Immature natural killer cell (primary cell): ENCODE measurements around the gene PPP1R12C. TPM values are rescaled to one million over a fixed set of nuclear protein-coding genes. Genes with fewer than 3 reads are reported as not detected.

ENCODE experiments used
- DNase-seq, 3 donors: peaks; one replicate each; pipeline ENCODE4 v3.0.0; 2022; ENCODE audit warnings: mixed read lengths in 1 of 3
- H3K27ac Mint-ChIP-seq, 6 donors: one replicate each; pipeline ENCODE4 v1.8.0; 2020; ENCODE audit warnings: mixed read lengths in 6 of 6, mild to moderate bottlenecking in 5 of 6, inconsistent platforms in 4 of 6, moderate library complexity in 3 of 6
- H3K27me3 Mint-ChIP-seq, 3 donors: one replicate each; pipeline ENCODE4 v1.8.0; 2020 to 2021; ENCODE audit warnings: low read depth in 3 of 3, mild to moderate bottlenecking in 3 of 3, mixed read lengths in 3 of 3, moderate library complexity in 3 of 3, inconsistent platforms in 1 of 3
- H3K36me3 Mint-ChIP-seq, 3 donors: one replicate each; pipeline ENCODE4 v1.8.0; 2020; ENCODE audit warnings: mixed read lengths in 3 of 3, inconsistent platforms in 2 of 3, mild to moderate bottlenecking in 2 of 3
- H3K4me1 Mint-ChIP-seq, 2 donors: one replicate each; pipeline ENCODE4 v1.8.0; 2020; ENCODE audit warnings: inconsistent platforms in 2 of 2, mild to moderate bottlenecking in 2 of 2, mixed read lengths in 2 of 2, moderate library complexity in 1 of 2
- H3K4me3 Mint-ChIP-seq, 5 donors: one replicate each; pipeline ENCODE4 v1.8.0; 2020; ENCODE audit warnings: mild to moderate bottlenecking in 5 of 5, mixed read lengths in 5 of 5, inconsistent platforms in 3 of 5, moderate library complexity in 3 of 5
- H3K9me3 Mint-ChIP-seq, 6 donors: one replicate each; pipeline ENCODE4 v1.8.0; 2020; ENCODE audit warnings: mild to moderate bottlenecking in 6 of 6, mixed read lengths in 6 of 6, inconsistent platforms in 4 of 6, moderate library complexity in 3 of 6
- polyA plus RNA-seq, 3 donors: library from polyadenylated mRNA; unstranded; fragments of 300-500 nt; fragmentation: Illumina TruSeq; gene quantifications; one replicate each; pipeline ENCODE4 v1.2.3, GENCODE V29; 2021

PPP1R12C gene
- 1 to 10 TPM in 2 of 3 donors, under 1 TPM in 1; 0.63 to 8.5 (median 3.5) TPM for polyA plus RNA-seq

DNA sequence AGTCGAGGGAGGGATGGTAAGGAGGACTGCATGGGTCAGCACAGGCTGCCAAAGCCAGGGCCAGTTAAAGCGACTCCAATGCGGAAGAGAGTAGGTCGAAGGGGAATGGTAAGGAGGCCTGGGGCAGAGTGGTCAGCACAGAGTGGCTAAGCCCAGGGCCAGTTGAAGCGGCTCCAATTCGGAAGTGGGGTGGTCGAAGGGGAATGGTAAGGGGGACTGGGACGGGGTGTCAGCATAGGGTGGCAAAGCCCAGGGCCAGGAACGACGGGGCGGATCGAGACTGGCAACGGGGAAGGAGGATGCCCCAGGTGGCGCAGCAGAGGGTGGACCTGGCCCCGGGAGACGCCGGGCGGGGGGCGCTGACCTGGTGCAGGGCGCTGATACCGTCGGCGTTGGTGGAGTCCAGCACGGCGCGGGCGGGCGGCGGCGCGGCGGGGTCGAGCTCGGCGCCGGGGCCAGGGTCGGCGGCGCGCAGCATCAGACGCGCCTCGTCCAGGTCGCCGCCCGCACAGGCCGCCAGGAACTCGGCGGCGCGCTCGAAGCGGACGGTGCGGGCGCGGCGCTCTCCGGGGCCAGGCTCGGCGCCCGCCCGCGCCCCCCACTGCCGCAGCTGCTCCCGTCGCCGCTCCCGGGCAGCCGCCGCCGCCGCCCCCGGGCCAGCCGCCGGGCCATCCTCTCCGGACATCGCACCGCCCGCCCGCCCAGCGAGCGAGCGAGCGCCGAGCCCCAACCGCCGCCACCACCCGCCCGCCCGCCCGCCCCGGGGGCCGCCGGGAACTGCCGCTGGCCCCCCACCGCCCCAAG lies at the start of gene PPP1R12C:
TSS of gene PPP1R12C (minus strand) at position 779 of the 804 bp plus-strand sequence. CDS start at position 685, 94 bp downstream.
- peak within 1 kb of the TSS; percentile 90 to 99 (median 94) for H3K27ac Mint-ChIP-seq
- peaks cover 11 to 14% (median 14%) of the 10 kb centered on the region in 3 donors for H3K27me3 Mint-ChIP-seq
- peak within 1 kb of the TSS; percentile 95 to 100 (median 99) for H3K4me3 Mint-ChIP-seq
- peaks cover 0 to 3% (median 0%) of the 10 kb centered on the region in 3 donors for H3K36me3 Mint-ChIP-seq
- peak in 1 of 3 donors; percentile 15 for DNase-seq
- peaks cover 33 to 41% of the 10 kb centered on the region in 2 donors for H3K4me1 Mint-ChIP-seq
- H3K9me3 Mint-ChIP-seq: peaks cover 0 to 1% (median 0%) of the 10 kb centered on the region in 6 donors

- peak within 1 kb of the TSS in 3 of 6 donors; percentile 21 to 45 (median 42) for H3K27ac Mint-ChIP-seq
- H3K4me3 Mint-ChIP-seq: peak within 1 kb of the TSS; percentile 33 to 76 (median 57)
- peaks cover 0 to 7% (median 0%) of the 10 kb centered on the region in 6 donors for H3K9me3 Mint-ChIP-seq
- H3K27me3 Mint-ChIP-seq: peaks cover 14 to 47% (median 25%) of the 10 kb centered on the region in 3 donors
- peaks cover 13 to 14% of the 10 kb centered on the region in 2 donors for H3K4me1 Mint-ChIP-seq
- H3K36me3 Mint-ChIP-seq: no peaks in the 10 kb centered on the region
- DNase-seq: peak; percentile 48 to 70 (median 60)
Measured at GRCh38 chr19:55166530-55167268, 49.3 kb upstream of the PPP1R12C start, which contains the start of gene DNAAF3. DNAAF3 (minus strand) TSS chr19:55166613; CDS start chr19:55166413, 200 bp downstream.

DNA sequence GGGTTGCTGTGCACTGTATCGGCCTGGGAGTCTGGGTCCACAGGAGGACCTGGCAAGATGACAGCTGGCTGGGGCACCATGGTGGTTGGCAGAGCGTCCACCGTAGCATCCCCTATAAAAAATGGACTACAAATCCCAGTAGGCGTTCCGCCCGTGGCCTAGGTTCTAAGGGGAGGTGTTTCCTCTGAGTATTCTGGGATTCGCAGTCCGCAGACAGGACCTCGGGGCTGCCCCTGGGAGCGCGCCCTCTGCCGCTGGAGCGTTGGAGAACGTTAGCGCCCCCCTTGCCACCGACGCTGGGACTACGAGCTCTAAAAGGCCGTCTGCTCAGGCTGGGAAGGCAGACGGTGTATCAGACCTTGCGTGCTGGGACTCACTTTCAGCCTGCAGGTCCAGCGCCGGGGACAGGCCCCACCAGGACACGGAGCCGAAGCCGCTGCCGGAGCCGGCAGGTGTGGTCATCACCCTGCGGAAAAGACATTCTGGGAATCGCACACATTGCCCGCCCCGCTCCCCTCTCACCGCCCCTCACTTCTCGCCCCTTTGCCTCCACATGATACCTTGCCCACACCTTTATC lies 48.6 kb upstream of the PPP1R12C start:
- DNase-seq: peak; percentile 13 to 56 (median 44)
- Mint-ChIP-seq H3K27ac (peak overlapping the region in 1 of 6 donors; percentile 21), H3K27me3 (peaks cover 11 to 42% (median 22%) of the 10 kb centered on the region in 3 donors), H3K36me3 (no peaks in the 10 kb centered on the region), H3K4me3 (peak overlapping the region; percentile 33 to 76 (median 57)), H3K9me3 (peaks cover 0 to 7% (median 0%) of the 10 kb centered on the region in 6 donors), H3K4me1 (peaks cover 13 to 14% of the 10 kb centered on the region in 2 donors)

GRCh38 chr19:55161571-55162322 lies 44.3 kb upstream of the PPP1R12C start:
- no peak for DNase-seq
- peaks cover 7 to 13% of the 10 kb centered on the region in 2 donors for H3K4me1 Mint-ChIP-seq
- no peak overlapping the region for H3K4me3 Mint-ChIP-seq
- H3K36me3 Mint-ChIP-seq: no peaks in the 10 kb centered on the region
- peaks cover 0 to 3% (median 0%) of the 10 kb centered on the region in 6 donors for H3K9me3 Mint-ChIP-seq
- no peak overlapping the region for H3K27ac Mint-ChIP-seq
- peaks cover 9 to 27% (median 15%) of the 10 kb centered on the region in 3 donors for H3K27me3 Mint-ChIP-seq

DNA sequence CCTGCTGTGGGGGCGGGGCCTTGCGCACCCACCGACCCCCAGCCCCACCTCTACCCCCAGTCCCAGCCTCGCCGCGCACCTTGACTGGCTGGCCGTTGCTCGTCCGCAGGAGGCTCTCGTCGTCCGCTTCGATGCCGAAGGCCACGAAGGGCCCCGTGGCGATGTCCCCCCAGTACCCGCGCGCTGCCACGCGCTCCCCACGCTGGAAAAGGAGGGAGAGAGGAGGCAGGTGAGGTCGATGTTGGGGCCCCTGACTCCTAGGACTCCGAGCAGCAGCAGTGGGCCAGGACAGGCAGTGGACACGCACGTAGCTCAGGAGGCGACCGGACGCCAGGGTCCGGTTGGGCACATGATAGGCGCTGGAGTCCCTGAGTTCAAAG lies 43.5 kb upstream of the PPP1R12C start:
- Mint-ChIP-seq H3K4me1 (peaks cover 7 to 12% of the 10 kb centered on the region in 2 donors), H3K4me3 (no peak overlapping the region), H3K27ac (no peak overlapping the region), H3K36me3 (no peaks in the 10 kb centered on the region), H3K27me3 (peaks cover 5 to 21% (median 12%) of the 10 kb centered on the region in 3 donors), H3K9me3 (peaks cover 0 to 2% (median 0%) of the 10 kb centered on the region in 6 donors)
- DNase-seq: no peak

GRCh38 chr19:55160128-55160985 lies 42.9 kb upstream of the PPP1R12C start:
- H3K36me3 Mint-ChIP-seq: no peaks in the 10 kb centered on the region
- peaks cover 0 to 2% (median 0%) of the 10 kb centered on the region in 6 donors for H3K9me3 Mint-ChIP-seq
- DNase-seq: peak; percentile 86 to 87 (median 86)
- H3K27ac Mint-ChIP-seq: peak overlapping the region in 1 of 6 donors; percentile 70
- peaks cover 5 to 21% (median 6%) of the 10 kb centered on the region in 3 donors for H3K27me3 Mint-ChIP-seq
- peak overlapping the region in 2 of 5 donors; percentile 12 to 70 for H3K4me3 Mint-ChIP-seq
- peaks cover 7 to 11% of the 10 kb centered on the region in 2 donors for H3K4me1 Mint-ChIP-seq

GRCh38 chr19:55158848-55159749 lies 41.7 kb upstream of the PPP1R12C start:
- Mint-ChIP-seq H3K27me3 (peaks cover 2 to 19% (median 7%) of the 10 kb centered on the region in 3 donors), H3K4me3 (no peak overlapping the region), H3K27ac (no peak overlapping the region)

GRCh38 chr19:55158423-55158822 lies 41.0 kb upstream of the PPP1R12C start:
- H3K27me3 Mint-ChIP-seq: peaks cover 6 to 15% (median 7%) of the 10 kb centered on the region in 3 donors
- H3K27ac Mint-ChIP-seq: no peak overlapping the region
- no peaks in the 10 kb centered on the region for H3K36me3 Mint-ChIP-seq
- peak overlapping the region in 1 of 5 donors; percentile 30 for H3K4me3 Mint-ChIP-seq
- no peak for DNase-seq
- H3K9me3 Mint-ChIP-seq: peaks cover 0 to 2% (median 0%) of the 10 kb centered on the region in 6 donors
- peaks cover 17 to 19% of the 10 kb centered on the region in 2 donors for H3K4me1 Mint-ChIP-seq

More at GRCh38 chr19:55158848-55159749, 41.7 kb upstream of the PPP1R12C start:
- no peak for DNase-seq
- Mint-ChIP-seq H3K36me3 (no peaks in the 10 kb centered on the region), H3K4me1 (peaks cover 12 to 14% of the 10 kb centered on the region in 2 donors), H3K9me3 (peaks cover 0 to 2% (median 0%) of the 10 kb centered on the region in 6 donors)

DNA sequence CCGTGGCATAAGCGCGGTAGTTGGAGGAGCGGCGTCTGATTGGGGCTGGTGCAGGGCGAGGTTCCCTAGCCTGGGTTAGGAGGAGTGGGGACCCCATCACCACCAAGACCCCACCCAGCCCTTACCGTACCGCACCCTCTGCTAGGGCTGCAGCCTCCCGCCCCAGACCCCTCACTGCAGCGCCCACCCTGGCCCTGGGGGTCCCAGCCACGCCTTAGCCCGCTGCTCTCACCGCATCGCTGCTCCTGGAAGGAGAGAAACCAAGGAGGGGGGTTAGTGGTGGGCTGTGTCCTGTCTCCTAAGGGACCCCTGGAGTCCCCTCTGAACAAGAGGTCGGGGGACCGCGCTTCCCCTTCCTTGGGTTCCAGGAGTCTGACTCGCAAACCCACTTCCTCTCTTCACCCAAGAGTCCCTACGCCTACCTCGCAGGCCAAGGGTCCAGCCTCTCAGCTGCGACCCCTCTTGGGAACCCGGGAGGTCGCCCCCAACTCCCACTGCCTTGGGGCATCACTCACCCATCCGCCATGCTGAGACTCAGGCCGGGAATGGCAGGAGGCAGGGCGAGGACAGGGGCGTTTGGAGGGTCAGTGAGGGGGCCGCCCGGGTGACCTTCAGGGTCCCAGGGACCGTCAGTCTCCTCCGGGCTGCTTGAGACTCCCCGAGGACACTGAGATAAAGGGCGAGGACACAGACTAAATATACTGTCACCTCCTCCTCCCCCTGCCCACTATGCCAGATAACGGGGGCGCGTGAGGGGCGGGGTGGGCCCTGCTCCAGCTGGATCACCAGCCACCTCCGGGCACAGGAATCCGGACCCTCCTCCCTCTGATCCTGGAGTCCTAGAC lies 39.8 kb upstream of the PPP1R12C start, which contains the start of gene TNNI3:
TSS of gene TNNI3 (minus strand) at position 669 of the 845 bp plus-strand sequence. CDS start at position 526, 143 bp downstream.
- Mint-ChIP-seq H3K27me3 (peaks cover 6 to 10% (median 7%) of the 10 kb centered on the region in 3 donors), H3K4me3 (peak within 1 kb of the TSS in 4 of 5 donors; percentile 26 to 33 (median 31)), H3K4me1 (peaks cover 18 to 22% of the 10 kb centered on the region in 2 donors), H3K9me3 (peaks cover 0 to 2% (median 0%) of the 10 kb centered on the region in 6 donors), H3K27ac (no peak within 1 kb of the TSS), H3K36me3 (no peaks in the 10 kb centered on the region)
- no peak for DNase-seq

DNA sequence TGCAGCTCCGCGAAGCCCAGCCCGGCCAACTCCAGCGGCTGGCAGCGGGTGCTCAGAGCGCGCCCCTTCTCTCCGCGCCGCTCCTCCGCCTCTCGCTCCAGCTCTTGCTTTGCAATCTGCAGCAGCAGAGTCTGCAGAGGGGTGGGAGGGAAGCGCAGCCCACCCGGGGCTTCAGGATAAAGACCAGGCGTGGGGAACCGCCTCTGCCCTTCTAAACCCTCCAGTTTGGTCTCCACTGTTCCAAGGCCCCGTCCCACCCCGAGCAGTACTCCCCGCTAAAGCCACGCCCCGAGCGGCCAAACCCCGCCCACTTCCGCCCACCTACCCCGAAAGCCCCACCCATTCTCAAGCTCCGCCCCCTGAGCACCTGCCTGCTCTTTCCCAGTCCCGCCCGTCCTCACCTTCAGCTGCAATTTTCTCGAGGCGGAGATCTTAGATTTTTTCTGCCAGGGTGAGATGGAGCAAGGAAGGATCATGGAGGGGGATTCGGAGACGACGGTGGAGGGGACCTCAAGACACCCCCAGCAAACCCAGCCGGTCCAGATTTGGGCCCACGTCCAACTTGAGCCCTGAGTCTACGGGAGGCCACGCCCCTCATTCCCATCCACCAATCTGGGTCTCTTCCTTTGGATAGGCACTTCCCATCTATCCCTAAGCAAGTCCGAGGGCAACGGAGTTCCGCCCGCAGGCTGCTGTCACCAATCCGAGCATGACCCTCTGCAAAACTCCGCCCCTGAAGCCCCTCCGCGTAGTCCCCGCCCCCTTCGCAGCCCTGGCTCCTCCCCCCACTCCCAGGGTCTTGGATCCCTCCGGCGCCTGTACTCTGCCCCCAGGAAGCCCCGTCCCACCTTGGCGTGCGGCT lies 39.0 kb upstream of the PPP1R12C start:
- Mint-ChIP-seq H3K36me3 (no peaks in the 10 kb centered on the region), H3K4me3 (peak overlapping the region; percentile 26 to 47 (median 32)), H3K9me3 (peaks cover 0 to 7% (median 0%) of the 10 kb centered on the region in 6 donors), H3K27ac (no peak overlapping the region), H3K27me3 (peaks cover 6 to 14% (median 7%) of the 10 kb centered on the region in 3 donors), H3K4me1 (peaks cover 27 to 29% of the 10 kb centered on the region in 2 donors)
- peak in 1 of 3 donors; percentile 26 for DNase-seq
